Measurements from ENCODE around the gene BRD2.

DNA sequence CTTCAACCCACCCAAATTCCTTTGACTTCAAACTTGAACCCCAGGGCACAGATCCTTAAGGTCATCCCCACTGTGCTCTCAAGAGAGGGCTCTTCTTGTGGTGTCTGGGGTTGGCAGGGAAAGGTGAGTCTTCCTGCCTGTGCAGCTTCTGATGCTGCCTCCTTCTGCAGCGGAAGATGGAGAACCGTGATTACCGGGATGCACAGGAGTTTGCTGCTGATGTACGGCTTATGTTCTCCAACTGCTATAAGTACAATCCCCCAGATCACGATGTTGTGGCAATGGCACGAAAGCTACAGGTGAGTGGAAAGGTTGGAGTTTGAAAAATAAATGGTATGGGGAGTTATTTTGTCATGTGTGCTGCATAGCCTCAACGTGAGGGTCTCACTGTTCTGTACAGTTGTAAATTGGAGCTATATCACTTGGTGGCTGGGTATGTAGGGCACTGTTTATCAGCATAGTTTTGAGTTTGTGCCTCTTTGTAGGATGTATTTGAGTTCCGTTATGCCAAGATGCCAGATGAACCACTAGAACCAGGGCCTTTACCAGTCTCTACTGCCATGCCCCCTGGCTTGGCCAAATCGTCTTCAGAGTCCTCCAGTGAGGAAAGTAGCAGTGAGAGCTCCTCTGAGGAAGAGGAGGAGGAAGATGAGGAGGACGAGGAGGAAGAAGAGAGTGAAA is 9.0 kb downstream of the BRD2 start:
- TF ChIP-seq POLR2A (IDR thresholded peaks at IDR 0.05): no peak
- TF ChIP-seq, protein P1, sequence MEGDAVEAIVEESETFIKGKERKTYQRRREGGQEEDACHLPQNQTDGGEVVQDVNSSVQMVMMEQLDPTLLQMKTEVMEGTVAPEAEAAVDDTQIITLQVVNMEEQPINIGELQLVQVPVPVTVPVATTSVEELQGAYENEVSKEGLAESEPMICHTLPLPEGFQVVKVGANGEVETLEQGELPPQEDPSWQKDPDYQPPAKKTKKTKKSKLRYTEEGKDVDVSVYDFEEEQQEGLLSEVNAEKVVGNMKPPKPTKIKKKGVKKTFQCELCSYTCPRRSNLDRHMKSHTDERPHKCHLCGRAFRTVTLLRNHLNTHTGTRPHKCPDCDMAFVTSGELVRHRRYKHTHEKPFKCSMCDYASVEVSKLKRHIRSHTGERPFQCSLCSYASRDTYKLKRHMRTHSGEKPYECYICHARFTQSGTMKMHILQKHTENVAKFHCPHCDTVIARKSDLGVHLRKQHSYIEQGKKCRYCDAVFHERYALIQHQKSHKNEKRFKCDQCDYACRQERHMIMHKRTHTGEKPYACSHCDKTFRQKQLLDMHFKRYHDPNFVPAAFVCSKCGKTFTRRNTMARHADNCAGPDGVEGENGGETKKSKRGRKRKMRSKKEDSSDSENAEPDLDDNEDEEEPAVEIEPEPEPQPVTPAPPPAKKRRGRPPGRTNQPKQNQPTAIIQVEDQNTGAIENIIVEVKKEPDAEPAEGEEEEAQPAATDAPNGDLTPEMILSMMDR (IDR thresholded peaks at IDR 0.05): no peak

Data from esophagus squamous epithelium (tissue), 4 donors.